Heart left ventricle (tissue), 13 donors: ENCODE measurements around the gene ZNF331.

Experiments
- CTCF ChIP-seq, 12 donors: fragments of 200-600 bp; sonication (generic) in 4 of 12; IDR thresholded peaks; one replicate each; pipeline versions ENCODE4 v1.5.0 to v1.8.0; 2018 to 2022; ENCODE audit warnings: antibody characterized with exemption in 12 of 12, mild to moderate bottlenecking in 5 of 12
- POLR2A ChIP-seq, 2 donors: fragments of 450-650 bp; IDR thresholded peaks; one replicate each; pipeline ENCODE4 v1.6.1; 2017; ENCODE audit warnings: antibody characterized with exemption in 2 of 2, mild to moderate bottlenecking in 2 of 2, moderate library complexity in 2 of 2
- donor health status: ischemic (EF 13 %, LVEDD 7.1; RV severe dilation, severe dysfunction).
- donor health status: DM: no; HTN: yes; CAD: no.
- donor health status: DM: no; HTN: no; CAD: no.
- donor health status: ischemic (EF 25% LVEDD 6.9; RV normal size, moderate dysfunction).
- donor health status: ischemic (EF 25% LVEDD 5.7; RV mildly dilated, moderate dysfunction).
- donor health status: ischemic (EF 35%, LVEDD 5.7; RV mildly dilated, moderate dysfunction).
- donor health status: nonischemic (EF 11% LVEDD 7.7; RV severe dilation, severe dysfunction).
- donor health status: DM: yes; HTN: yes; CAD: no.
- donor health status: PGD.
- donor health status: ischemic (EF 29% LVEDD 5.4; RV normal size, mild dysfunction).
- donor health status: nonischemic (EF 23%, LVEDD 6.1; RV moderate dilation, normal function).

- TF ChIP-seq CTCF (IDR thresholded peaks at IDR 0.05) (no peak), POLR2A (IDR thresholded peaks at IDR 0.05) (no peak)
Observed at GRCh38 chr19:53504885-53505284, 33.1 kb upstream of the ZNF331 start.
